WERI-Rb-1 (cell line): ENCODE measurements around the gene GMDS.

Experiments
- DNase-seq: peaks from one replicate; pipeline ENCODE4 v3.0.0-alpha.2; 2020
- H3K27ac ChIP-seq: fragments of 250-450 bp; sonication (Bioruptor Pico); 2 replicates; pipeline ENCODE4 v1.5.1; 2020; ENCODE audit warnings: mild to moderate bottlenecking, moderate library complexity
- H3K27me3 ChIP-seq: fragments of 250-450 bp; sonication (Bioruptor Pico); 2 replicates; pipeline ENCODE4 v1.5.1; 2021; ENCODE audit warnings: mild to moderate bottlenecking, low read depth, moderate library complexity; ENCODE audit not compliant: insufficient read depth, severe bottlenecking
- H3K36me3 ChIP-seq: fragments of 250-450 bp; sonication (Bioruptor Pico); 2 replicates; pipeline ENCODE4 v1.5.1; 2020; ENCODE audit warnings: mild to moderate bottlenecking, moderate library complexity
- H3K4me3 ChIP-seq: 2 replicates; pipeline ENCODE4 v1.5.1; 2011; ENCODE audit warnings: low read depth, mild to moderate bottlenecking, control low read depth, low read length
- H3K9me3 ChIP-seq: fragments of 250-450 bp; sonication (Bioruptor Pico); 2 replicates; pipeline ENCODE4 v1.5.1; 2021; ENCODE audit warnings: mild to moderate bottlenecking, moderate library complexity; ENCODE audit not compliant: severe bottlenecking
- TF ChIP-seq, protein P1 (sequence below): IDR thresholded peaks from 2 replicates; pipeline ENCODE4 v1.5.1; 2011; ENCODE audit warnings: low read depth, mild to moderate bottlenecking, control low read depth, inconsistent platforms, low read length

GMDS gene

GRCh38 chr6:1795910-1796309, 449.5 kb downstream of the GMDS start:
- Histone ChIP-seq H3K9me3 (no peaks in the 10 kb centered on the region), H3K36me3 (no peaks in the 10 kb centered on the region), H3K27ac (no peak overlapping the region), H3K27me3 (no peaks in the 10 kb centered on the region), H3K4me3 (no peak overlapping the region)
- no peak for DNase-seq
- TF ChIP-seq, protein P1, sequence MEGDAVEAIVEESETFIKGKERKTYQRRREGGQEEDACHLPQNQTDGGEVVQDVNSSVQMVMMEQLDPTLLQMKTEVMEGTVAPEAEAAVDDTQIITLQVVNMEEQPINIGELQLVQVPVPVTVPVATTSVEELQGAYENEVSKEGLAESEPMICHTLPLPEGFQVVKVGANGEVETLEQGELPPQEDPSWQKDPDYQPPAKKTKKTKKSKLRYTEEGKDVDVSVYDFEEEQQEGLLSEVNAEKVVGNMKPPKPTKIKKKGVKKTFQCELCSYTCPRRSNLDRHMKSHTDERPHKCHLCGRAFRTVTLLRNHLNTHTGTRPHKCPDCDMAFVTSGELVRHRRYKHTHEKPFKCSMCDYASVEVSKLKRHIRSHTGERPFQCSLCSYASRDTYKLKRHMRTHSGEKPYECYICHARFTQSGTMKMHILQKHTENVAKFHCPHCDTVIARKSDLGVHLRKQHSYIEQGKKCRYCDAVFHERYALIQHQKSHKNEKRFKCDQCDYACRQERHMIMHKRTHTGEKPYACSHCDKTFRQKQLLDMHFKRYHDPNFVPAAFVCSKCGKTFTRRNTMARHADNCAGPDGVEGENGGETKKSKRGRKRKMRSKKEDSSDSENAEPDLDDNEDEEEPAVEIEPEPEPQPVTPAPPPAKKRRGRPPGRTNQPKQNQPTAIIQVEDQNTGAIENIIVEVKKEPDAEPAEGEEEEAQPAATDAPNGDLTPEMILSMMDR: no peak

GRCh38 chr6:1792989-1793388, 452.4 kb downstream of the GMDS start:
- Histone ChIP-seq H3K27ac (no peak overlapping the region), H3K27me3 (no peaks in the 10 kb centered on the region), H3K9me3 (no peaks in the 10 kb centered on the region), H3K36me3 (no peaks in the 10 kb centered on the region), H3K4me3 (no peak overlapping the region)
- TF ChIP-seq, protein P1: peak; percentile 72
- DNase-seq: peak; percentile 71

- no peak for DNase-seq
- no peaks in the 10 kb centered on the region for H3K9me3 ChIP-seq
- H3K27ac ChIP-seq: no peak overlapping the region
- no peak overlapping the region for H3K4me3 ChIP-seq
- TF ChIP-seq, protein P1: no peak
- H3K36me3 ChIP-seq: no peaks in the 10 kb centered on the region
- no peaks in the 10 kb centered on the region for H3K27me3 ChIP-seq
Measured at GRCh38 chr6:1790684-1791083, 454.7 kb downstream of the GMDS start.

DNA sequence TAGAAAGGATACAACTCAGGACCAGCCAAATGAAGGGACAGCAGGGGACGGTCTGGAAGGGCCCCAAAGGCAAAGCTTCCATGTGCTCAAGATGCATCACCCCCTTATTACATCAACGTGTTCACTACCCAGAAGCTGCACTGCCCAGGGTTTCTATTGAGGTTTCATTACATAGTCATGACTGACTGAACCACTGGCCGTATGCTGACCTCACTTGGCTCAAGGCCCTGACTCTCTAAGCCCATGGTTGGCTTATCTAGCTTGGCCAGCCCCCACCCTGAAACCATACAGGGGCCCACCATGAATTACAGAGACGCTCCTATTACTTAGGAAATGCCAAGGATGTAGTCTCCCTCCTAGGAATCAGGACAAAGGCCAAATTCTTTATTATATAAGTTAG, 456.3 kb downstream of the GMDS start:
- no peak overlapping the region for H3K4me3 ChIP-seq
- DNase-seq: no peak
- H3K9me3 ChIP-seq: no peaks in the 10 kb centered on the region
- H3K27ac ChIP-seq: no peak overlapping the region
- TF ChIP-seq, protein P1: no peak
- H3K36me3 ChIP-seq: no peaks in the 10 kb centered on the region
- no peaks in the 10 kb centered on the region for H3K27me3 ChIP-seq

GRCh38 chr6:1787894-1788293, 457.5 kb downstream of the GMDS start:
- TF ChIP-seq, protein P1: no peak
- no peak for DNase-seq
- H3K9me3 ChIP-seq: no peaks in the 10 kb centered on the region
- H3K27me3 ChIP-seq: no peaks in the 10 kb centered on the region
- no peak overlapping the region for H3K27ac ChIP-seq
- no peak overlapping the region for H3K4me3 ChIP-seq
- H3K36me3 ChIP-seq: no peaks in the 10 kb centered on the region
